Sigmoid colon (tissue), 7 donors: Measurements from ENCODE around the gene PIGX. TPM values are rescaled to one million over a fixed set of nuclear protein-coding genes. Genes with fewer than 3 reads are reported as not detected.

Experiments used
- DNase-seq: peaks from one replicate; pipeline ENCODE4 v3.0.0-alpha.2; 2019
- H3K27ac ChIP-seq, 4 donors: fragments of 200-600 bp; sonication (generic); one replicate each; pipeline ENCODE4 v1.5.1; 2016 to 2019; ENCODE audit warnings: mild to moderate bottlenecking in 1 of 4
- H3K27me3 ChIP-seq, 3 donors: fragments of 200-600 bp; sonication (generic); one replicate each; pipeline ENCODE4 v1.5.1; 2019; ENCODE audit warnings: mild to moderate bottlenecking in 1 of 3
- H3K36me3 ChIP-seq, 4 donors: fragments of 200-600 bp; sonication (generic); one replicate each; pipeline ENCODE4 v1.5.1; 2016 to 2019
- H3K4me1 ChIP-seq, 4 donors: fragments of 200-600 bp; sonication (generic); one replicate each; pipeline ENCODE4 v1.5.1; 2017 to 2019
- H3K4me3 ChIP-seq, 4 donors: fragments of 200-600 bp; sonication (generic); one replicate each; pipeline ENCODE4 v1.5.1; 2017 to 2019; ENCODE audit warnings: mild to moderate bottlenecking in 2 of 4, moderate library complexity in 1 of 4
- H3K9me3 ChIP-seq, 4 donors: fragments of 200-600 bp in 3 of 4; sonication (generic) in 3 of 4; one replicate each; pipeline versions ENCODE4 v1.5.1 to v1.6.1; 2013 to 2019
- CTCF ChIP-seq, 4 experiments: fragments of 450-650 bp in 3 of 4; fragments of 200-600 bp in 1 of 4; IDR thresholded peaks; one replicate each; pipeline ENCODE4 v1.5.1; 2016 to 2019; ENCODE audit warnings: antibody characterized with exemption in 4 of 4, mild to moderate bottlenecking in 3 of 4, moderate library complexity in 2 of 4
- EP300 ChIP-seq, 4 donors: sonication (generic); formaldehyde crosslinking; IDR thresholded peaks; one replicate each; pipeline ENCODE4 v1.6.1; 2017; ENCODE audit warnings: antibody characterized with exemption in 4 of 4
- POLR2A ChIP-seq, 2 donors: fragments of 450-650 bp; IDR thresholded peaks; one replicate each; pipeline ENCODE4 v1.6.1; 2016; ENCODE audit warnings: antibody characterized with exemption in 2 of 2, mild to moderate bottlenecking in 2 of 2, moderate library complexity in 2 of 2
- POLR2AphosphoS5 ChIP-seq, 4 donors: sonication (generic); formaldehyde crosslinking; IDR thresholded peaks; one replicate each; pipeline ENCODE4 v1.6.1; 2017; ENCODE audit warnings: antibody characterized with exemption in 4 of 4
- WGBS, 2 donors: extraction: QIAGEN DNeasy Blood & Tissue Kit; methylation state at CpG; one replicate each; pipeline ENCODE4 v1.1.7; 2013; 5-methylcytosine and 5-hydroxymethylcytosine counted together
- intact Hi-C: fragments of 100-400 bp; cut with DNase I; formaldehyde crosslinking; loops from one replicate; pipeline ENCODE4 v1.15.1; 2023
- polyA plus RNA-seq, 3 donors: library from polyadenylated mRNA; stranded (reverse); fragments of 200-250 nt; gene quantifications; one replicate each; pipeline ENCODE4 v1.2.3, GENCODE V29; 2013
- total RNA-seq, 4 donors: library from RNA; depleted of rRNA; stranded (reverse); fragments of >200 nt; gene quantifications; one replicate each; pipeline ENCODE4 v1.1.0, GENCODE V29; 2016
- donor health status: healthy with polysubstance abuse.
- donor health status: Bipolar disorder and iron deficiency.
- donor health status: healthy.

The PIGX gene
- total and polyA plus RNA-seq, 7 donors = 9.6 to 41.0 (median 20.9) TPM

GRCh38 chr3:196699749-196700148 is 12.4 kb upstream of the PIGX start:
- Histone ChIP-seq H3K27me3 (no peaks in the 10 kb centered on the region), H3K36me3 (no peaks in the 10 kb centered on the region), H3K4me3 (no peak overlapping the region), H3K9me3 (no peaks in the 10 kb centered on the region), H3K27ac (no peak overlapping the region), H3K4me1 (no peaks in the 10 kb centered on the region)
- intact Hi-C loops = no loop called here
- 92 to 93% methylated on average over 7 of the region's 7 CpGs for WGBS, 2 donors
- TF ChIP-seq POLR2A (IDR thresholded peaks at IDR 0.05) (no peak), POLR2AphosphoS5 (IDR thresholded peaks at IDR 0.05) (no peak), EP300 (IDR thresholded peaks at IDR 0.05) (no peak), CTCF (IDR thresholded peaks at IDR 0.05) (no peak)
- no peak for DNase-seq

- Histone ChIP-seq H3K27ac (no peak overlapping the region), H3K9me3 (no peaks in the 10 kb centered on the region), H3K4me1 (no peaks in the 10 kb centered on the region), H3K36me3 (no peaks in the 10 kb centered on the region), H3K27me3 (no peaks in the 10 kb centered on the region), H3K4me3 (no peak overlapping the region)
- WGBS, 2 donors = 79 to 83% methylated on average over 4 of the region's 4 CpGs
- TF ChIP-seq POLR2A (IDR thresholded peaks at IDR 0.05) (no peak), POLR2AphosphoS5 (IDR thresholded peaks at IDR 0.05) (no peak), CTCF (IDR thresholded peaks at IDR 0.05) (no peak), EP300 (IDR thresholded peaks at IDR 0.05) (no peak)
- no peak for DNase-seq
- intact Hi-C loops = no loop called here
These were observed 11.4 kb upstream of the PIGX start for GRCh38 chr3:196700801-196701200.

- no peaks in the 10 kb centered on the region for H3K36me3 ChIP-seq
- 56 to 82% methylated on average over 5 of the region's 5 CpGs for WGBS, 2 donors
- H3K4me3 ChIP-seq = no peak overlapping the region
- intact Hi-C loops = no loop called here
- no peak overlapping the region for H3K27ac ChIP-seq
- H3K9me3 ChIP-seq = no peaks in the 10 kb centered on the region
- TF ChIP-seq EP300 (IDR thresholded peaks at IDR 0.05) = no peak
- H3K4me1 ChIP-seq = peaks cover 0 to 5% (median 3%) of the 10 kb centered on the region in 4 donors
- H3K27me3 ChIP-seq = no peaks in the 10 kb centered on the region
- DNase-seq = no peak
These were observed 5.8 kb upstream of the PIGX start for GRCh38 chr3:196706327-196706726.

GRCh38 chr3:196706731-196707130 is 5.4 kb upstream of the PIGX start:
- no peak for DNase-seq
- WGBS, 2 donors = 97 to 100% methylated on average over 4 of the region's 4 CpGs
- intact Hi-C loops = no loop called here

GRCh38 chr3:196707566-196707965 is 4.6 kb upstream of the PIGX start:
- no peak for TF ChIP-seq POLR2AphosphoS5 (IDR thresholded peaks at IDR 0.05)
- TF ChIP-seq EP300 (IDR thresholded peaks at IDR 0.05) = no peak
- TF ChIP-seq POLR2A (IDR thresholded peaks at IDR 0.05) = no peak
- no peak for TF ChIP-seq CTCF (IDR thresholded peaks at IDR 0.05)
- intact Hi-C loops = no loop called here

More at GRCh38 chr3:196706731-196707130, 5.4 kb upstream of the PIGX start:
- Histone ChIP-seq H3K4me1 (peaks cover 0 to 9% (median 7%) of the 10 kb centered on the region in 4 donors), H3K4me3 (no peak overlapping the region), H3K9me3 (no peaks in the 10 kb centered on the region), H3K36me3 (no peaks in the 10 kb centered on the region), H3K27me3 (no peaks in the 10 kb centered on the region), H3K27ac (no peak overlapping the region)
- TF ChIP-seq EP300 (IDR thresholded peaks at IDR 0.05) (no peak), POLR2A (IDR thresholded peaks at IDR 0.05) (no peak), POLR2AphosphoS5 (IDR thresholded peaks at IDR 0.05) (no peak), CTCF (IDR thresholded peaks at IDR 0.05) (no peak)

More at GRCh38 chr3:196707566-196707965, 4.6 kb upstream of the PIGX start:
- 70 to 86% methylated on average over 8 of the region's 8 CpGs for WGBS, 2 donors
- H3K36me3 ChIP-seq = no peaks in the 10 kb centered on the region
- H3K27me3 ChIP-seq = no peaks in the 10 kb centered on the region
- peaks cover 0 to 9% (median 7%) of the 10 kb centered on the region in 4 donors for H3K4me1 ChIP-seq
- no peaks in the 10 kb centered on the region for H3K9me3 ChIP-seq
- no peak for DNase-seq
- no peak overlapping the region for H3K27ac ChIP-seq
- H3K4me3 ChIP-seq = no peak overlapping the region
